HCT116 (cell line): ENCODE results near the gene P2RY14.

Source experiments
- CTCF ChIP-seq, 3 experiments: fragments of 200-600 bp in 1 of 3; sonication (generic) in 1 of 3; IDR thresholded peaks in 2 of 3; conservative IDR thresholded peaks in 1 of 3; 2 replicates each; pipeline ENCODE4 v1.5.1; 2012 to 2017; ENCODE audit warnings: low read depth in 2 of 3, low read length in 2 of 3, antibody characterized with exemption in 1 of 3, borderline replicate concordance in 1 of 3, control low read depth in 1 of 3, mild to moderate bottlenecking in 1 of 3, mixed read lengths in 1 of 3, mixed run types in 1 of 3, moderate library complexity in 1 of 3; ENCODE audit not compliant: insufficient read depth in 1 of 3
- EGR1 ChIP-seq: IDR thresholded peaks from 2 replicates; pipeline ENCODE4 v1.6.1; 2012; ENCODE audit warnings: low read depth
- EZH2 ChIP-seq: fragments of 200-600 bp; sonication (generic); IDR thresholded peaks from 2 replicates; pipeline ENCODE4 v1.6.1; 2017; ENCODE audit warnings: antibody characterized with exemption, mixed run types
- EZH2phosphoT487 ChIP-seq: fragments of 200-600 bp; IDR thresholded peaks from 2 replicates; pipeline ENCODE4 v1.6.1; 2018; ENCODE audit warnings: antibody characterized with exemption, borderline replicate concordance
- POLR2A ChIP-seq: IDR thresholded peaks from 2 replicates; pipeline ENCODE4 v1.7.0; 2011; ENCODE audit warnings: borderline replicate concordance; ENCODE audit not compliant: insufficient read depth, insufficient read length; ENCODE audit errors: extremely low read depth
- POLR2AphosphoS5 ChIP-seq: IDR thresholded peaks from 2 replicates; pipeline ENCODE4 v1.6.1; 2011; ENCODE audit warnings: mild to moderate bottlenecking, low read depth, low read length, moderate library complexity
- SP1 ChIP-seq: IDR thresholded peaks from 2 replicates; pipeline ENCODE4 v1.6.1; 2012; ENCODE audit warnings: low read depth
- SRF ChIP-seq: IDR thresholded peaks from 2 replicates; pipeline ENCODE4 v1.6.1; 2012; ENCODE audit warnings: low read depth
- TCF7L2 ChIP-seq: IDR thresholded peaks from 2 replicates; pipeline ENCODE4 v1.7.0; 2011; ENCODE audit warnings: borderline replicate concordance, inconsistent platforms; ENCODE audit not compliant: insufficient read depth, insufficient read length; ENCODE audit errors: extremely low read depth
- YY1 ChIP-seq: IDR thresholded peaks from 2 replicates; pipeline ENCODE4 v1.6.1; 2011; ENCODE audit warnings: low read length, low read depth, moderate library complexity, mild to moderate bottlenecking; ENCODE audit not compliant: insufficient replicate concordance; ENCODE audit errors: extremely low read depth
- ZBTB33 ChIP-seq: IDR thresholded peaks from 2 replicates; pipeline ENCODE4 v1.6.1; 2011; ENCODE audit warnings: mild to moderate bottlenecking, low read length, moderate library complexity; ENCODE audit not compliant: insufficient replicate concordance; ENCODE audit errors: extremely low read depth
- TF ChIP-seq, protein P1 (sequence below): IDR thresholded peaks from 2 replicates; pipeline ENCODE4 v1.6.1; 2012
- TF ChIP-seq, protein P2 (sequence below): IDR thresholded peaks from 2 replicates; pipeline ENCODE4 v1.6.1; 2012; ENCODE audit warnings: low read depth
- TF ChIP-seq, protein P3 (sequence below): IDR thresholded peaks from 2 replicates; pipeline ENCODE4 v1.6.1; 2012

DNA sequence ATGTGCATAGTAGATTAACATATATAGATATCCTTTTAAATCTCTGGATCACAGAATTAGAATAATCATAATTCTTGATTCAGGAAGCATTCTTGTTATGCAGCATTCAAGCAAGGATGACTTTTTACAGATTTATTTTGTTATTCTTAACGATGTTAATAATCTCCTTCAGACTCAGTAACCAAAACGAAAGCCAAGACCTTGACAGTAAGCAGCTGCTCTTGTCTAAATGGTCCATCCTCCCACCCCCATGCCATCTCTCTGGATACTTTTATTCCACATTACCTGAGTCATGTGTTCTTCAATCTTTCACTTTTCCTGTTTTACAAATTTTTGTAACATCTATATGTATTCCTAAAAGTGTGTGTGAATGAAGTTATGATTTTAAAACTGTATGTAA, 42.0 kb downstream of the P2RY14 start:
- TF ChIP-seq CTCF (IDR thresholded peaks at IDR 0.05 in 2 of 3, conservative IDR thresholded peaks at IDR 0.05 in 1 of 3; ENCODE audit: borderline replicate concordance in 1 of 3, insufficient read depth in 1 of 3, low read depth in 2 of 3, low read length in 2 of 3) (no peak), POLR2A (no peak), EGR1 (no peak), EZH2phosphoT487 (no peak), POLR2AphosphoS5 (no peak), SP1 (no peak), SRF (no peak), ZBTB33 (no peak), TCF7L2 (no peak), EZH2 (no peak), YY1 (no peak)
- TF ChIP-seq, protein P1, sequence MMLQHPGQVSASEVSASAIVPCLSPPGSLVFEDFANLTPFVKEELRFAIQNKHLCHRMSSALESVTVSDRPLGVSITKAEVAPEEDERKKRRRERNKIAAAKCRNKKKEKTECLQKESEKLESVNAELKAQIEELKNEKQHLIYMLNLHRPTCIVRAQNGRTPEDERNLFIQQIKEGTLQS, result no peak
- TF ChIP-seq, protein P2, sequence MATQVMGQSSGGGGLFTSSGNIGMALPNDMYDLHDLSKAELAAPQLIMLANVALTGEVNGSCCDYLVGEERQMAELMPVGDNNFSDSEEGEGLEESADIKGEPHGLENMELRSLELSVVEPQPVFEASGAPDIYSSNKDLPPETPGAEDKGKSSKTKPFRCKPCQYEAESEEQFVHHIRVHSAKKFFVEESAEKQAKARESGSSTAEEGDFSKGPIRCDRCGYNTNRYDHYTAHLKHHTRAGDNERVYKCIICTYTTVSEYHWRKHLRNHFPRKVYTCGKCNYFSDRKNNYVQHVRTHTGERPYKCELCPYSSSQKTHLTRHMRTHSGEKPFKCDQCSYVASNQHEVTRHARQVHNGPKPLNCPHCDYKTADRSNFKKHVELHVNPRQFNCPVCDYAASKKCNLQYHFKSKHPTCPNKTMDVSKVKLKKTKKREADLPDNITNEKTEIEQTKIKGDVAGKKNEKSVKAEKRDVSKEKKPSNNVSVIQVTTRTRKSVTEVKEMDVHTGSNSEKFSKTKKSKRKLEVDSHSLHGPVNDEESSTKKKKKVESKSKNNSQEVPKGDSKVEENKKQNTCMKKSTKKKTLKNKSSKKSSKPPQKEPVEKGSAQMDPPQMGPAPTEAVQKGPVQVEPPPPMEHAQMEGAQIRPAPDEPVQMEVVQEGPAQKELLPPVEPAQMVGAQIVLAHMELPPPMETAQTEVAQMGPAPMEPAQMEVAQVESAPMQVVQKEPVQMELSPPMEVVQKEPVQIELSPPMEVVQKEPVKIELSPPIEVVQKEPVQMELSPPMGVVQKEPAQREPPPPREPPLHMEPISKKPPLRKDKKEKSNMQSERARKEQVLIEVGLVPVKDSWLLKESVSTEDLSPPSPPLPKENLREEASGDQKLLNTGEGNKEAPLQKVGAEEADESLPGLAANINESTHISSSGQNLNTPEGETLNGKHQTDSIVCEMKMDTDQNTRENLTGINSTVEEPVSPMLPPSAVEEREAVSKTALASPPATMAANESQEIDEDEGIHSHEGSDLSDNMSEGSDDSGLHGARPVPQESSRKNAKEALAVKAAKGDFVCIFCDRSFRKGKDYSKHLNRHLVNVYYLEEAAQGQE, result no peak
- TF ChIP-seq, protein P3, sequence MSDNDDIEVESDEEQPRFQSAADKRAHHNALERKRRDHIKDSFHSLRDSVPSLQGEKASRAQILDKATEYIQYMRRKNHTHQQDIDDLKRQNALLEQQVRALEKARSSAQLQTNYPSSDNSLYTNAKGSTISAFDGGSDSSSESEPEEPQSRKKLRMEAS, result no peak
